LNCAP (cell line): ENCODE data around the gene FGF9.

Experiments used
- CTCF ChIP-seq: fragments of 450-650 bp; IDR thresholded peaks from 2 replicates; pipeline ENCODE4 v1.5.1; 2017; ENCODE audit warnings: mild to moderate bottlenecking

Gene FGF9

DNA sequence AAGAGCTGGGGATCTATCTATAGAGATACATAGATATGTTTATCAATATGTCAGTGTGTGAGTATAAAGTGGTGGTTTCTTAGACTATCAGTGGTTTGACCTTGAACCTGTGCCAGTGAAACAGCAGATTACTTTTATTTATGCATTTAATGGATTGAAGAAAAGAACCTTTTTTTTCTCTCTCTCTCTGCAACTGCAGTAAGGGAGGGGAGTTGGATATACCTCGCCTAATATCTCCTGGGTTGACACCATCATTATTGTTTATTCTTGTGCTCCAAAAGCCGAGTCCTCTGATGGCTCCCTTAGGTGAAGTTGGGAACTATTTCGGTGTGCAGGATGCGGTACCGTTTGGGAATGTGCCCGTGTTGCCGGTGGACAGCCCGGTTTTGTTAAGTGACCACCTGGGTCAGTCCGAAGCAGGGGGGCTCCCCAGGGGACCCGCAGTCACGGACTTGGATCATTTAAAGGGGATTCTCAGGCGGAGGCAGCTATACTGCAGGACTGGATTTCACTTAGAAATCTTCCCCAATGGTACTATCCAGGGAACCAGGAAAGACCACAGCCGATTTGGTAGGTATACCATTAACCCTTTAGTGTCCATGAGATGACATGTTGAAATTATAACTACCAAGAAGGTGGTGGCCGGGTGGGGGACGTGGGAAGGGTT lies 880 bp downstream of the FGF9 start:
- TF ChIP-seq CTCF, result no peak

DNA sequence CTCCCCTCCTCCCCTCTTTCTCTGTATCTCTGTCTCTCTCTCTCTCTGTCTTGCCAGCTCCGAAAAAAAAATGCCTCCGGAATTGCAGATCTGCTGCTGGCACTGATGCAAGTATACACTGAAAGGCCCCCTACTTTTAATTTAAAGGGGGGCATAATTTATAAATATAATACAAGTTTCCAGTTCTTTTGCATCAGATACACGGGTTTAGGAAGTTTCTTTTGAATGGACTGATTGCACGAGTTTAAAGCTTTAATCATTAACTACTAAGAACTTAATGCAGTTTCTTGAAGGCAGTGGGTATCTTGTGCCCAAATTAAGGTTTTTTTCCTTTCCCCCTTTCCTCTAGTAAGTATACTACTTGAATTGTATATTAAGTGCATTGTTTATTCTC lies 1.4 kb downstream of the FGF9 start:
- TF ChIP-seq CTCF, result no peak

- TF ChIP-seq CTCF, result no peak
Measured at GRCh38 chr13:21672796-21673538, 2.1 kb downstream of the FGF9 start.

- no peak for TF ChIP-seq CTCF
Measured at GRCh38 chr13:21673539-21673788, 2.6 kb downstream of the FGF9 start.

GRCh38 chr13:21673789-21674489 lies 3.1 kb downstream of the FGF9 start:
- TF ChIP-seq CTCF, result no peak

- TF ChIP-seq CTCF, result no peak
Measured at GRCh38 chr13:21674490-21675009, 3.7 kb downstream of the FGF9 start.

DNA sequence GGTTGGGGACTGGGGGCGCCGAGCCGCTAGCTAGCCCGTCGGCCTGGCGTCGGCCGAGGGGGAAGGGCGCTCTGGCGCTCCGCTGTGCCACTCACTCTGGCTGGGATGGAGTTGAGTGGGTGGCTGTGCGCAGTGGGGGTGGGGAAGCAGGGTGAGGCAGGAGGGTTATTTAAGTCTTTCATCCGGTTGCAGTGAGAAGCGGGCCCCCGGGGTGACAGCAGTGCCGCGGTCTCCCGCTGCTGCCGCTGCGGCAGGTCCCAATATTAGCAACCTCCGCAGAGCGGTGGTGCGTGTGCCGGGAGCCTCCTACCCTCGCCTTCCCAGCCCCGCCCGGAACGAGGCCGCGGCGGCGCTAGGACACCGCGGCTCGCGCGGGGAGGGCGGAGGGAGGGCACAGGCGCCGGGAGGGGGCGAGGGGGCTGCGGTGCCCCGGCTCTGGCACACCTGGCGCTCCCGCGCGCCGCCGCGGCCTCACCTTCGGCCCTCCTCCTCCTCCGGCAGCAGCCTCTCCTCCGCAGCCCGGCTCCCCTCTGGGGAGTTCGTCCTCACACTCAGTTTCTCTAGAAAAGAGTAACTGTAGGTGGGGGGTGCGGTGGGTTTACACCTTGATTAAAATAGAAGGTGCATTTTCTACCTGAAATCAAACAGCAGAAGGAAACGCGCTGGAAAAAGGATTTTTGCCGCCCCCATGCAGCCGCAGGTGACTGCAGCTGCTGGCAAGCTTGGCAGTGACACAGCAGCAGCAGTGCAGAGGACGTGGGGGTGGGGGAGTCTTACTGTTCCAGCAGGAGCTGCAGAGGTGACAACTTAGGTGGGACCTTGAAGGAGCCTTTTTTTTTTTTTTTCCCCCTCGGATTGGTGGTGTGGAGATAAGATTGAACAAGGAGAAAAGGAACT lies 4.5 kb downstream of the FGF9 start:
- no peak for TF ChIP-seq CTCF
